IMR-90 (cell line): ENCODE data around the gene VTCN1. TPM values are rescaled to one million over a fixed set of nuclear protein-coding genes. Genes with fewer than 3 reads are reported as not detected.

Experiments used
- ATAC-seq: fragments of 200-7000 bp; cut with Tn5 transposase; 2 replicates; pipeline ENCODE4 v1.9.1; 2020; ENCODE audit warnings: low read depth, mild to moderate bottlenecking, moderate library complexity
- BruUV-seq: library from RNA; stranded (reverse); fragments of 400-500 nt; replicated peaks from 2 replicates; lab custom pipeline; 2021; lab: Mats Ljungman, UMichigan
- CTCF ChIA-PET: fragments of 300-600 bp; formaldehyde crosslinking; extraction: SDS; loops from one replicate; lab custom pipeline; 2021; ENCODE audit warnings: antibody characterized with exemption; lab: Yijun Ruan, JAX
- POLR2A ChIA-PET: fragments of 300-600 bp; sonication (Branson Sonifier 250); formaldehyde crosslinking; loops from one replicate; lab custom pipeline; 2022; ENCODE audit warnings: antibody characterized with exemption; ENCODE audit not compliant: unreplicated experiment; lab: Charles Lee
- DNase-seq: peaks from one replicate; pipeline ENCODE4 v3.0.0; 2013
- H2AFZ ChIP-seq: replicated peaks from 2 replicates; pipeline ENCODE3; 2013; ENCODE audit warnings: low read length, mild to moderate bottlenecking; ENCODE audit not compliant: poor library complexity
- H2AK5ac ChIP-seq: 2 replicates; pipeline ENCODE4 v1.6.1; 2013; ENCODE audit warnings: low read depth, low read length, inconsistent platforms
- H2AK9ac ChIP-seq: replicated peaks from 2 replicates; pipeline ENCODE3; 2013; ENCODE audit warnings: mild to moderate bottlenecking, low read depth, low read length, moderate library complexity; ENCODE audit not compliant: poor library complexity
- H2BK120ac ChIP-seq: 2 replicates; pipeline ENCODE4 v1.6.1; 2013; ENCODE audit warnings: low read depth, low read length, inconsistent platforms
- H2BK15ac ChIP-seq: 3 replicates; pipeline ENCODE4 v1.6.1; 2013; ENCODE audit warnings: low read depth, low read length, inconsistent platforms
- H2BK20ac ChIP-seq: 2 replicates; pipeline ENCODE4 v1.6.1; 2013; ENCODE audit warnings: low read depth, mild to moderate bottlenecking, inconsistent platforms, low read length, moderate library complexity
- H2BK5ac ChIP-seq: 2 replicates; pipeline ENCODE4 v1.6.1; 2013; ENCODE audit warnings: mild to moderate bottlenecking, low read depth, low read length, inconsistent platforms; ENCODE audit not compliant: poor library complexity, severe bottlenecking
- H3K14ac ChIP-seq: replicated peaks from 2 replicates; pipeline ENCODE4 v1.6.1; 2013; ENCODE audit warnings: low read depth, low read length, inconsistent platforms
- H3K18ac ChIP-seq: 2 replicates; pipeline ENCODE4 v1.6.1; 2013; ENCODE audit warnings: low read depth, low read length, control low read depth
- H3K23ac ChIP-seq: 2 replicates; pipeline ENCODE4 v1.6.1; 2013; ENCODE audit warnings: low read depth, low read length, inconsistent platforms
- H3K27ac ChIP-seq: 2 replicates; pipeline ENCODE4 v1.5.1; 2013; ENCODE audit warnings: mild to moderate bottlenecking, control low read depth, low read length; ENCODE audit not compliant: insufficient read depth
- H3K27me3 ChIP-seq: 2 replicates; pipeline ENCODE4 v1.6.1; 2013; ENCODE audit warnings: low read length; ENCODE audit not compliant: control insufficient read depth, insufficient read depth
- H3K36me3 ChIP-seq: 2 replicates; pipeline ENCODE4 v1.6.1; 2013; ENCODE audit warnings: low read length, mixed read lengths; ENCODE audit not compliant: control insufficient read depth, insufficient read depth
- H3K4ac ChIP-seq: 2 replicates; pipeline ENCODE4 v1.6.1; 2013; ENCODE audit warnings: low read depth, low read length, inconsistent platforms
- H3K4me1 ChIP-seq: 2 replicates; pipeline ENCODE4 v1.6.1; 2013; ENCODE audit warnings: low read length, mixed read lengths; ENCODE audit not compliant: control insufficient read depth, insufficient read depth
- H3K4me2 ChIP-seq: 2 replicates; pipeline ENCODE4 v1.6.1; 2013; ENCODE audit warnings: low read depth, mild to moderate bottlenecking, control low read depth, low read length, moderate library complexity
- H3K4me3 ChIP-seq: 2 replicates; pipeline ENCODE4 v1.5.1; 2013; ENCODE audit warnings: low read depth, mild to moderate bottlenecking, control low read depth, low read length, moderate library complexity; ENCODE audit not compliant: insufficient read depth
- H3K56ac ChIP-seq: 2 replicates; pipeline ENCODE4 v1.6.1; 2013; ENCODE audit warnings: low read length, inconsistent platforms; ENCODE audit not compliant: insufficient read depth; ENCODE audit errors: extremely low read depth
- H3K79me1 ChIP-seq, 2 experiments: 2 replicates each; pipeline ENCODE4 v1.6.1; 2013; ENCODE audit warnings: low read length in 2 of 2, inconsistent platforms in 1 of 2, low read depth in 1 of 2
- H3K9ac ChIP-seq: 2 replicates; pipeline ENCODE4 v1.6.1; 2013; ENCODE audit warnings: low read depth, low read length, control low read depth
- H3K9me1 ChIP-seq: 2 replicates; pipeline ENCODE4 v1.6.1; 2013; ENCODE audit warnings: low read length, inconsistent platforms; ENCODE audit not compliant: insufficient read depth
- H3K9me3 ChIP-seq: 2 replicates; pipeline ENCODE4 v1.6.1; 2013; ENCODE audit warnings: low read length; ENCODE audit not compliant: control insufficient read depth, insufficient read depth
- H4K20me1 ChIP-seq: 2 replicates; pipeline ENCODE4 v1.6.1; 2013; ENCODE audit warnings: low read length, inconsistent platforms; ENCODE audit not compliant: insufficient read depth
- H4K5ac ChIP-seq: 2 replicates; pipeline ENCODE4 v1.6.1; 2013; ENCODE audit warnings: mild to moderate bottlenecking, low read depth, low read length, control low read depth
- H4K8ac ChIP-seq, 2 experiments: 2 replicates each; pipeline ENCODE4 v1.6.1; 2013; ENCODE audit warnings: low read depth in 2 of 2, low read length in 2 of 2, control low read depth in 1 of 2, inconsistent platforms in 1 of 2
- H4K91ac ChIP-seq: 2 replicates; pipeline ENCODE4 v1.6.1; 2013; ENCODE audit warnings: low read depth, low read length, inconsistent platforms; ENCODE audit not compliant: insufficient read depth
- BHLHE40 ChIP-seq: fragments of 150-350 bp; IDR thresholded peaks from 2 replicates; pipeline ENCODE4 v1.6.1; 2016; ENCODE audit warnings: mild to moderate bottlenecking, low read depth, low read length
- CEBPB ChIP-seq: IDR thresholded peaks from 2 replicates; pipeline ENCODE4 v1.6.1; 2012; ENCODE audit warnings: low read depth, low read length, improper control_type of control experiment
- CHD1 ChIP-seq: IDR thresholded peaks from 2 replicates; pipeline ENCODE4 v1.6.1; 2012; ENCODE audit warnings: low read depth, low read length, improper control_type of control experiment
- FOS ChIP-seq: fragments of 150-350 bp; IDR thresholded peaks from 2 replicates; pipeline ENCODE4 v1.6.1; 2016; ENCODE audit warnings: low read depth, low read length
- MAZ ChIP-seq: IDR thresholded peaks from 2 replicates; pipeline ENCODE4 v1.6.1; 2012; ENCODE audit warnings: low read depth, mild to moderate bottlenecking, low read length, improper control_type of control experiment, moderate library complexity, borderline replicate concordance
- MXI1 ChIP-seq: IDR thresholded peaks from 2 replicates; pipeline ENCODE4 v1.6.1; 2012; ENCODE audit warnings: low read depth, mild to moderate bottlenecking, low read length, moderate library complexity, borderline replicate concordance
- NFE2L2 ChIP-seq: fragments of 150-350 bp; IDR thresholded peaks from 2 replicates; pipeline ENCODE4 v1.6.1; 2016; ENCODE audit warnings: low read depth, mild to moderate bottlenecking, low read length
- RAD21 ChIP-seq: IDR thresholded peaks from 2 replicates; pipeline ENCODE4 v1.6.1; 2012; ENCODE audit warnings: low read length, improper control_type of control experiment
- SMC3 ChIP-seq: fragments of 150-350 bp; IDR thresholded peaks from 2 replicates; pipeline ENCODE4 v1.6.1; 2016; ENCODE audit warnings: low read depth, mild to moderate bottlenecking, antibody characterized with exemption, low read length, moderate library complexity
- WGBS, 2 experiments: methylation state at CpG; one replicate each; pipeline versions ENCODE4 v1.1.5 to v1.1.7; 2013; ENCODE audit warnings: missing lambda C conversion rate in 2 of 2; ENCODE audit not compliant: insufficient read length in 1 of 2; ENCODE audit errors: extremely low coverage in 2 of 2; 5-methylcytosine and 5-hydroxymethylcytosine counted together
- dilution Hi-C: fragments of 300-500 bp; cut with HindIII; formaldehyde crosslinking; loops from one replicate; pipeline ENCODE4 v1.14.3; 2018; ENCODE audit warnings: low sequenced_read_pairs; ENCODE audit not compliant: unreplicated experiment
- in situ Hi-C: fragments of 300-500 bp; cut with MboI; formaldehyde crosslinking; loops from 3 replicates; pipeline ENCODE4 v1.14.3; 2019; ENCODE audit warnings: low sequenced_read_pairs, inconsistent platforms, mixed read lengths
- intact Hi-C: fragments of 100-400 bp; cut with micrococcal nuclease; formaldehyde crosslinking; loops from 2 replicates; pipeline ENCODE4 v1.10.0; 2022
- polyA plus RNA-seq, 3 experiments: library from polyadenylated mRNA; depleted of rRNA; stranded (reverse); fragments of >200 nt; gene quantifications; 2 replicates each; pipeline ENCODE4 v1.2.3, GENCODE V29; 2012; ENCODE audit warnings: low replicate concordance in 1 of 3
- total RNA-seq: library from RNA; depleted of rRNA; stranded (reverse); fragments of >200 nt; gene quantifications from 2 replicates; pipeline ENCODE4 v1.2.3, GENCODE V29; 2012
- TF ChIP-seq, protein P1 (sequence below): fragments of 150-350 bp; IDR thresholded peaks from 2 replicates; pipeline ENCODE4 v1.6.1; 2017; ENCODE audit warnings: mild to moderate bottlenecking, antibody characterized with exemption, low read length, low read depth
- TF ChIP-seq, protein P2 (sequence below): conservative IDR thresholded peaks from 2 replicates; pipeline ENCODE4 v1.5.1; 2012; ENCODE audit warnings: mild to moderate bottlenecking, low read depth, low read length, improper control_type of control experiment

VTCN1 gene
- total and polyA plus RNA-seq, 2 of the 4 experiments (the other 2 are of a cell fraction): not detected

DNA sequence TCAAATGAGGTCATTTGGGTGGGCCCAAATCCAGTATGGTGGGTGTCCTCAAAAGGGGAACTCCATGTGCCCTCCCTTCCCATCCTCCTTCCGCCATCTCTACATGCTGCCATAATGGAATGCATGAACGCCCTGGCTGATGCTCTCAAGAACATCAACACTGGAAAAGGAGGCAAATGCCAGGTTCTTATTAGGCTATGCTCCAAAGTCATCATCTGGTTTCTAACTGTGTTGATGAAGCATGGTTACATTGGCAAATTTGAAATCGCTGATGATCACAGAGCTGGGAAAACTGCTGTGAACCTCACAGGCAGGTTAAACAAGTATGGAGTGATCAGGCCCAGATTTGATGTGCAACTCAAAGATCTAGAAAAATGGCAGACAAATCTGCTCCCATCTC is 72.6 kb downstream of the VTCN1 start:
- DNase-seq: no peak
- Histone ChIP-seq H2AK5ac (no peak overlapping the region; the same call in 1 of the 2 replicates), H3K9me3 (no peaks in the 10 kb centered on the region), H2BK5ac (no peak overlapping the region), H3K27me3 (no peaks in the 10 kb centered on the region), H3K9ac (no peak overlapping the region), H3K4ac (no peak overlapping the region; the same call in 1 of the 2 replicates), H4K91ac (no peak overlapping the region), H2BK15ac (no peak overlapping the region), H3K4me1 (peaks cover 6% of the 10 kb centered on the region), H2AFZ (no peak overlapping the region), H2AK9ac (no peak overlapping the region), H2BK120ac (no peak overlapping the region), H3K56ac (no peak overlapping the region), H3K18ac (no peak overlapping the region), H3K4me2 (no peak overlapping the region), H3K36me3 (no peaks in the 10 kb centered on the region), H3K79me1 (no peaks in the 10 kb centered on the region), H2BK20ac (no peak overlapping the region), H4K20me1 (no peaks in the 10 kb centered on the region; the same call in 1 of the 2 replicates), H3K9me1 (peaks cover 2% of the 10 kb centered on the region; the same call in 1 of the 2 replicates), H3K27ac (no peak overlapping the region), H3K4me3 (no peak overlapping the region), H4K8ac (no peak overlapping the region), H4K5ac (no peak overlapping the region), H3K23ac (no peak overlapping the region), H3K14ac (no peak overlapping the region)
- no peak for ATAC-seq
- dilution Hi-C loops: no loop called here
- CTCF ChIA-PET: no interaction called here
- BruUV-seq: no TSS peak
- intact Hi-C loops: no loop called here
- WGBS, 2 experiments: 100% methylated on average over 1 of the region's 3 CpGs; no CpG with 5 or more reads in 1 of the 2 experiments
- TF ChIP-seq CEBPB: no peak
- TF ChIP-seq MXI1: no peak
- TF ChIP-seq, protein P1, sequence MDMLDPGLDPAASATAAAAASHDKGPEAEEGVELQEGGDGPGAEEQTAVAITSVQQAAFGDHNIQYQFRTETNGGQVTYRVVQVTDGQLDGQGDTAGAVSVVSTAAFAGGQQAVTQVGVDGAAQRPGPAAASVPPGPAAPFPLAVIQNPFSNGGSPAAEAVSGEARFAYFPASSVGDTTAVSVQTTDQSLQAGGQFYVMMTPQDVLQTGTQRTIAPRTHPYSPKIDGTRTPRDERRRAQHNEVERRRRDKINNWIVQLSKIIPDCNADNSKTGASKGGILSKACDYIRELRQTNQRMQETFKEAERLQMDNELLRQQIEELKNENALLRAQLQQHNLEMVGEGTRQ: no peak
- no peak for TF ChIP-seq NFE2L2
- TF ChIP-seq SMC3: no peak
- no peak for TF ChIP-seq FOS
- no peak for TF ChIP-seq MAZ
- TF ChIP-seq CHD1: no peak
- TF ChIP-seq, protein P2, sequence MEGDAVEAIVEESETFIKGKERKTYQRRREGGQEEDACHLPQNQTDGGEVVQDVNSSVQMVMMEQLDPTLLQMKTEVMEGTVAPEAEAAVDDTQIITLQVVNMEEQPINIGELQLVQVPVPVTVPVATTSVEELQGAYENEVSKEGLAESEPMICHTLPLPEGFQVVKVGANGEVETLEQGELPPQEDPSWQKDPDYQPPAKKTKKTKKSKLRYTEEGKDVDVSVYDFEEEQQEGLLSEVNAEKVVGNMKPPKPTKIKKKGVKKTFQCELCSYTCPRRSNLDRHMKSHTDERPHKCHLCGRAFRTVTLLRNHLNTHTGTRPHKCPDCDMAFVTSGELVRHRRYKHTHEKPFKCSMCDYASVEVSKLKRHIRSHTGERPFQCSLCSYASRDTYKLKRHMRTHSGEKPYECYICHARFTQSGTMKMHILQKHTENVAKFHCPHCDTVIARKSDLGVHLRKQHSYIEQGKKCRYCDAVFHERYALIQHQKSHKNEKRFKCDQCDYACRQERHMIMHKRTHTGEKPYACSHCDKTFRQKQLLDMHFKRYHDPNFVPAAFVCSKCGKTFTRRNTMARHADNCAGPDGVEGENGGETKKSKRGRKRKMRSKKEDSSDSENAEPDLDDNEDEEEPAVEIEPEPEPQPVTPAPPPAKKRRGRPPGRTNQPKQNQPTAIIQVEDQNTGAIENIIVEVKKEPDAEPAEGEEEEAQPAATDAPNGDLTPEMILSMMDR: no peak
- TF ChIP-seq BHLHE40: no peak
- TF ChIP-seq RAD21: no peak
- in situ Hi-C loops: no loop called here
- POLR2A ChIA-PET: no interaction called here
